ENCODE data around the gene BTD.
"Not testable (repeated sequence)": the region's sequence is repeated elsewhere in the genome, so short reads cannot be mapped to it uniquely, and the experiment has no call there.

The BTD gene

GRCh38 chr3:15601399-15602145, at the start of gene BTD, which contains the start of gene HACL1:
Gene BTD, plus strand, starts transcription at chr3:15601745. Its CDS starts 33,695 bp downstream, at chr3:15635440.
Gene HACL1, minus strand, starts transcription at chr3:15601569. Its CDS starts 106 bp downstream, at chr3:15601463.
- DNase-seq (ENCODE audit: low read depth): peak; percentile 99

GRCh38 chr3:15551902-15552301, 49.6 kb upstream of the BTD start:
- DNase-seq (ENCODE audit: low read depth): no peak

- no peak for DNase-seq (ENCODE audit: low read depth)
Measured at GRCh38 chr3:15553749-15554148, 47.8 kb upstream of the BTD start.

- no peak for DNase-seq (ENCODE audit: low read depth)
Measured at GRCh38 chr3:15556512-15556911, 45.0 kb upstream of the BTD start.

- DNase-seq (ENCODE audit: low read depth): peak; percentile 57
Measured at GRCh38 chr3:15557511-15557946, 44.0 kb upstream of the BTD start.

- DNase-seq (ENCODE audit: low read depth): no peak
Measured at GRCh38 chr3:15558581-15558980, 43.0 kb upstream of the BTD start.

GRCh38 chr3:15562560-15562959, 39.0 kb upstream of the BTD start:
- no peak for DNase-seq (ENCODE audit: low read depth)

GRCh38 chr3:15563190-15563589, 38.4 kb upstream of the BTD start:
- no peak for DNase-seq (ENCODE audit: low read depth)

- no peak for DNase-seq (ENCODE audit: low read depth)
Measured at GRCh38 chr3:15572138-15572537, 29.4 kb upstream of the BTD start.

- DNase-seq (ENCODE audit: low read depth): no peak
Measured at GRCh38 chr3:15575446-15575845, 26.1 kb upstream of the BTD start.

- no peak for DNase-seq (ENCODE audit: low read depth)
Measured at GRCh38 chr3:15576475-15576874, 25.1 kb upstream of the BTD start.

GRCh38 chr3:15578289-15578867, 23.2 kb upstream of the BTD start:
- no peak for DNase-seq (ENCODE audit: low read depth)

- DNase-seq (ENCODE audit: low read depth): no peak
Measured at GRCh38 chr3:15579051-15579450, 22.5 kb upstream of the BTD start.

- no peak for DNase-seq (ENCODE audit: low read depth)
Measured at GRCh38 chr3:15581471-15582394, 19.8 kb upstream of the BTD start.

- DNase-seq (ENCODE audit: low read depth): peak; percentile 27
Measured at GRCh38 chr3:15585111-15585845, 16.3 kb upstream of the BTD start.

GRCh38 chr3:15591242-15591641, 10.3 kb upstream of the BTD start:
- DNase-seq (ENCODE audit: low read depth): no peak

GRCh38 chr3:15591928-15592327, 9.6 kb upstream of the BTD start:
- no peak for DNase-seq (ENCODE audit: low read depth)

GRCh38 chr3:15592968-15593367, 8.6 kb upstream of the BTD start:
- no peak for DNase-seq (ENCODE audit: low read depth)

- DNase-seq (ENCODE audit: low read depth): no peak
Measured at GRCh38 chr3:15595955-15596354, 5.6 kb upstream of the BTD start.

GRCh38 chr3:15601046-15601398, 523 bp upstream of the BTD start:
- no peak for DNase-seq (ENCODE audit: low read depth)

GRCh38 chr3:15602146-15602536, 596 bp downstream of the BTD start:
- no peak for DNase-seq (ENCODE audit: low read depth)

- not testable (repeated sequence) for DNase-seq (ENCODE audit: low read depth)
Measured at GRCh38 chr3:15602816-15603215, 1.3 kb downstream of the BTD start.
